CD14-positive monocyte (primary cell): ENCODE measurements around the gene CLEC4D. TPM values are rescaled to one million over a fixed set of nuclear protein-coding genes. Genes with fewer than 3 reads are reported as not detected.

Experiments used
- DNase-seq, 3 donors: peaks; one replicate each; pipeline ENCODE4 v3.0.0-alpha.2; 2011 to 2022
- H2AFZ ChIP-seq: 2 replicates; pipeline ENCODE4 v1.6.0; 2012; ENCODE audit warnings: mild to moderate bottlenecking, low read depth, low read length, inconsistent platforms; ENCODE audit not compliant: insufficient read depth, poor library complexity, severe bottlenecking
- H3K27ac ChIP-seq, 2 donors: 1 replicate in 1 of 2; 2 replicates in 1 of 2; pipeline ENCODE4 v1.5.1; 2012 to 2013; ENCODE audit warnings: low read length in 2 of 2, control low read depth in 1 of 2, inconsistent platforms in 1 of 2, low read depth in 1 of 2, mild to moderate bottlenecking in 1 of 2
- H3K27me3 ChIP-seq, 2 donors: one replicate each; pipeline versions ENCODE4 v1.6.0 to v1.6.1; 2011 to 2013; ENCODE audit warnings: low read length in 2 of 2; ENCODE audit not compliant: control insufficient read depth in 2 of 2, insufficient read depth in 2 of 2
- H3K36me3 ChIP-seq, 2 donors: replicated peaks in 1 of 2; 1 replicate in 1 of 2; 2 replicates in 1 of 2; pipeline versions ENCODE4 v1.5.1 to v1.6.1; 2012 to 2013; ENCODE audit warnings: low read length in 2 of 2, control low read depth in 1 of 2, inconsistent platforms in 1 of 2, mild to moderate bottlenecking in 1 of 2; ENCODE audit not compliant: insufficient read depth in 2 of 2, control insufficient read depth in 1 of 2
- H3K4me1 ChIP-seq, 2 donors: 1 replicate in 1 of 2; 2 replicates in 1 of 2; pipeline versions ENCODE4 v1.5.1 to v1.6.1; 2012 to 2013; ENCODE audit warnings: low read length in 2 of 2, control low read depth in 1 of 2, inconsistent platforms in 1 of 2, mild to moderate bottlenecking in 1 of 2, moderate library complexity in 1 of 2; ENCODE audit not compliant: insufficient read depth in 2 of 2, control insufficient read depth in 1 of 2
- H3K4me2 ChIP-seq: replicated peaks from 2 replicates; pipeline ENCODE3; 2012; ENCODE audit warnings: low read length, moderate library complexity, mild to moderate bottlenecking; ENCODE audit not compliant: poor library complexity, severe bottlenecking; ENCODE audit errors: extremely low read depth
- H3K4me3 ChIP-seq, 3 experiments: fragments of 200-600 bp in 1 of 3; sonication (generic) in 1 of 3; replicated peaks in 1 of 3; 1 replicate in 2 of 3; 2 replicates in 1 of 3; pipeline ENCODE4 v1.5.1; 2011 to 2013; ENCODE audit warnings: low read length in 3 of 3, mild to moderate bottlenecking in 3 of 3, control low read depth in 2 of 3, low read depth in 2 of 3, inconsistent platforms in 1 of 3, moderate library complexity in 1 of 3
- H3K79me2 ChIP-seq: 2 replicates; pipeline ENCODE4 v1.6.0; 2012; ENCODE audit warnings: mild to moderate bottlenecking, control low read depth, inconsistent platforms, low read length, moderate library complexity; ENCODE audit not compliant: insufficient read depth
- H3K9ac ChIP-seq: 2 replicates; pipeline ENCODE4 v1.6.0; 2017; ENCODE audit warnings: low read length, mild to moderate bottlenecking; ENCODE audit not compliant: insufficient read depth, poor library complexity, severe bottlenecking
- H3K9me3 ChIP-seq, 2 donors: replicated peaks in 1 of 2; 1 replicate in 1 of 2; 2 replicates in 1 of 2; pipeline versions ENCODE4 v1.5.1 to v1.6.1; 2012 to 2013; ENCODE audit warnings: low read length in 2 of 2, control low read depth in 1 of 2; ENCODE audit not compliant: control insufficient read depth in 1 of 2, insufficient read depth in 1 of 2
- H4K20me1 ChIP-seq: 2 replicates; pipeline ENCODE4 v1.6.0; 2012; ENCODE audit warnings: mild to moderate bottlenecking, low read length, control low read depth, moderate library complexity; ENCODE audit not compliant: insufficient read depth
- H3K27ac Mint-ChIP-seq, 7 donors: one replicate each; pipeline ENCODE4 v1.8.0; 2020; ENCODE audit warnings: mild to moderate bottlenecking in 7 of 7, mixed read lengths in 7 of 7, moderate library complexity in 6 of 7, inconsistent platforms in 2 of 7
- H3K27me3 Mint-ChIP-seq, 3 donors: one replicate each; pipeline ENCODE4 v1.8.0; 2021 to 2022; ENCODE audit warnings: low read depth in 3 of 3, mild to moderate bottlenecking in 3 of 3, mixed read lengths in 3 of 3, moderate library complexity in 3 of 3, inconsistent platforms in 1 of 3
- H3K36me3 Mint-ChIP-seq, 2 donors: one replicate each; pipeline ENCODE4 v1.8.0; 2020; ENCODE audit warnings: mixed read lengths in 2 of 2, inconsistent platforms in 1 of 2, mild to moderate bottlenecking in 1 of 2
- H3K4me1 Mint-ChIP-seq: one replicate; pipeline ENCODE4 v1.8.0; 2020; ENCODE audit warnings: mild to moderate bottlenecking, mixed read lengths
- H3K4me3 Mint-ChIP-seq, 2 donors: one replicate each; pipeline ENCODE4 v1.8.0; 2020; ENCODE audit warnings: mild to moderate bottlenecking in 2 of 2, mixed read lengths in 2 of 2, moderate library complexity in 1 of 2
- H3K9me3 Mint-ChIP-seq, 7 donors: one replicate each; pipeline ENCODE4 v1.8.0; 2020 to 2022; ENCODE audit warnings: mixed read lengths in 7 of 7, mild to moderate bottlenecking in 6 of 7, moderate library complexity in 6 of 7, inconsistent platforms in 2 of 7
- CTCF ChIP-seq: fragments of 200-600 bp; IDR thresholded peaks from one replicate; pipeline ENCODE4 v1.8.0; 2022; ENCODE audit warnings: antibody characterized with exemption, mild to moderate bottlenecking
- WGBS: methylation state at CpG from one replicate; pipeline ENCODE4 v1.1.5; 2013; ENCODE audit warnings: missing lambda C conversion rate; ENCODE audit not compliant: insufficient coverage; 5-methylcytosine and 5-hydroxymethylcytosine counted together
- intact Hi-C, 2 donors: fragments of 100-400 bp; cut with micrococcal nuclease; formaldehyde crosslinking; loops; one replicate each; pipeline versions ENCODE4 v1.15.0 to v1.15.1; 2023
- polyA plus RNA-seq, 3 donors: library from polyadenylated mRNA; depleted of rRNA in 1 of 3; unstranded in 2 of 3; stranded (reverse) in 1 of 3; fragments of 300-500 nt in 2 of 3; fragments of >200 nt in 1 of 3; fragmentation: Illumina TruSeq in 2 of 3; gene quantifications; 1 replicate in 2 of 3; 2 replicates in 1 of 3; pipeline ENCODE4 v1.2.3, GENCODE V29; 2012 to 2021

The CLEC4D gene
- polyA plus RNA-seq, 3 donors: 15.6 to 56.2 (median 35.4) TPM

- Histone ChIP-seq H3K4me2 (no peak overlapping the region), H3K4me1 (peaks cover 0 to 6% of the 10 kb centered on the region in 2 donors), H3K9me3 (no peaks in the 10 kb centered on the region), H2AFZ (no peak overlapping the region), H3K36me3 (no peaks in the 10 kb centered on the region), H3K27me3 (no peaks in the 10 kb centered on the region), H3K9ac (no peak overlapping the region), H4K20me1 (no peaks in the 10 kb centered on the region), H3K4me3 (no peak overlapping the region), H3K27ac (no peak overlapping the region), H3K79me2 (no peaks in the 10 kb centered on the region)
- TF ChIP-seq CTCF: no peak
- peaks cover 4% of the 10 kb centered on the region for H3K4me1 Mint-ChIP-seq
- no peak overlapping the region for H3K4me3 Mint-ChIP-seq
- peak in 1 of 3 donors; percentile 58 for DNase-seq
- H3K27me3 Mint-ChIP-seq: peaks cover 1 to 6% (median 3%) of the 10 kb centered on the region in 3 donors
- H3K9me3 Mint-ChIP-seq: peaks cover 0 to 4% (median 0%) of the 10 kb centered on the region in 7 donors
- H3K27ac Mint-ChIP-seq: peak overlapping the region in 1 of 7 donors; percentile 56
- WGBS: no CpG with 5 or more reads among the region's 5 CpGs
- intact Hi-C loops: loop anchor here in 1 of 2 donors (5.0 kb wide), 1 partner anchor 58 kb away; the partner anchor contains the start of gene AICDA
- no peaks in the 10 kb centered on the region for H3K36me3 Mint-ChIP-seq
These were observed 41.3 kb downstream of the CLEC4D start for GRCh38 chr12:8554451-8555195.

GRCh38 chr12:8556531-8557097 is 43.3 kb downstream of the CLEC4D start:
- Histone ChIP-seq H2AFZ (no peak overlapping the region), H3K36me3 (no peaks in the 10 kb centered on the region), H3K9me3 (no peaks in the 10 kb centered on the region), H3K9ac (no peak overlapping the region), H3K27me3 (no peaks in the 10 kb centered on the region), H3K4me1 (peaks cover 0 to 6% of the 10 kb centered on the region in 2 donors), H3K79me2 (no peaks in the 10 kb centered on the region), H3K4me2 (no peak overlapping the region), H4K20me1 (no peaks in the 10 kb centered on the region), H3K4me3 (no peak overlapping the region), H3K27ac (no peak overlapping the region)
- Mint-ChIP-seq H3K4me1 (peaks cover 4% of the 10 kb centered on the region), H3K27me3 (peaks cover 0 to 2% (median 1%) of the 10 kb centered on the region in 3 donors), H3K9me3 (no peaks in the 10 kb centered on the region), H3K36me3 (no peaks in the 10 kb centered on the region), H3K27ac (peak overlapping the region in 1 of 7 donors; percentile 19), H3K4me3 (no peak overlapping the region)
- no peak for TF ChIP-seq CTCF
- peak in 1 of 3 donors; percentile 28 for DNase-seq
- intact Hi-C loops: no loop called here
- no CpG with 5 or more reads among the region's 2 CpGs for WGBS
